Spinal cord (tissue), 10 donors: ENCODE results near the gene FMNL3. TPM values are rescaled to one million over a fixed set of nuclear protein-coding genes. Genes with fewer than 3 reads are reported as not detected.

Source experiments
- DNase-seq, 6 donors: peaks; one replicate each; pipeline versions ENCODE4 v3.0.0 to v3.0.0-alpha.2; 2013 to 2015; ENCODE audit warnings: low spot score in 6 of 6, low read depth in 4 of 6
- H3K27ac ChIP-seq: one replicate; pipeline ENCODE4 v1.5.1; 2013; ENCODE audit warnings: low read depth, low read length, control low read depth
- H3K27me3 ChIP-seq: one replicate; pipeline ENCODE4 v1.6.1; 2013; ENCODE audit warnings: low read length; ENCODE audit not compliant: control insufficient read depth, insufficient read depth
- H3K36me3 ChIP-seq: one replicate; pipeline ENCODE4 v1.6.1; 2013; ENCODE audit warnings: low read length; ENCODE audit not compliant: control insufficient read depth, insufficient read depth
- H3K4me1 ChIP-seq: one replicate; pipeline ENCODE4 v1.6.1; 2013; ENCODE audit warnings: low read length; ENCODE audit not compliant: control insufficient read depth, insufficient read depth
- H3K4me3 ChIP-seq: one replicate; pipeline ENCODE4 v1.5.1; 2013; ENCODE audit warnings: low read depth, low read length, control low read depth
- H3K9me3 ChIP-seq: one replicate; pipeline ENCODE4 v1.6.1; 2013; ENCODE audit warnings: low read length; ENCODE audit not compliant: control insufficient read depth, insufficient read depth
- WGBS: methylation state at CpG from one replicate; pipeline ENCODE4 v1.1.5; 2013; ENCODE audit warnings: missing lambda C conversion rate; ENCODE audit not compliant: insufficient coverage; 5-methylcytosine and 5-hydroxymethylcytosine counted together
- polyA plus RNA-seq, 2 donors: library from polyadenylated mRNA; unstranded; fragments of 120-200 nt; gene quantifications; one replicate each; pipeline ENCODE4 v1.2.1, GENCODE V29; 2013; ENCODE audit not compliant: insufficient read length in 2 of 2
- total RNA-seq, 2 donors: library from RNA; depleted of rRNA in 1 of 2; stranded (reverse); fragments of 120-200 nt in 1 of 2; fragments of >200 nt in 1 of 2; gene quantifications; one replicate each; pipeline versions ENCODE4 v1.2.3 to v1.2.4, GENCODE V29; 2013 to 2014
- donor health status: healthy.

FMNL3 gene
- total and polyA plus RNA-seq, 4 donors: 21.7 to 34.3 (median 24.1) TPM

DNA sequence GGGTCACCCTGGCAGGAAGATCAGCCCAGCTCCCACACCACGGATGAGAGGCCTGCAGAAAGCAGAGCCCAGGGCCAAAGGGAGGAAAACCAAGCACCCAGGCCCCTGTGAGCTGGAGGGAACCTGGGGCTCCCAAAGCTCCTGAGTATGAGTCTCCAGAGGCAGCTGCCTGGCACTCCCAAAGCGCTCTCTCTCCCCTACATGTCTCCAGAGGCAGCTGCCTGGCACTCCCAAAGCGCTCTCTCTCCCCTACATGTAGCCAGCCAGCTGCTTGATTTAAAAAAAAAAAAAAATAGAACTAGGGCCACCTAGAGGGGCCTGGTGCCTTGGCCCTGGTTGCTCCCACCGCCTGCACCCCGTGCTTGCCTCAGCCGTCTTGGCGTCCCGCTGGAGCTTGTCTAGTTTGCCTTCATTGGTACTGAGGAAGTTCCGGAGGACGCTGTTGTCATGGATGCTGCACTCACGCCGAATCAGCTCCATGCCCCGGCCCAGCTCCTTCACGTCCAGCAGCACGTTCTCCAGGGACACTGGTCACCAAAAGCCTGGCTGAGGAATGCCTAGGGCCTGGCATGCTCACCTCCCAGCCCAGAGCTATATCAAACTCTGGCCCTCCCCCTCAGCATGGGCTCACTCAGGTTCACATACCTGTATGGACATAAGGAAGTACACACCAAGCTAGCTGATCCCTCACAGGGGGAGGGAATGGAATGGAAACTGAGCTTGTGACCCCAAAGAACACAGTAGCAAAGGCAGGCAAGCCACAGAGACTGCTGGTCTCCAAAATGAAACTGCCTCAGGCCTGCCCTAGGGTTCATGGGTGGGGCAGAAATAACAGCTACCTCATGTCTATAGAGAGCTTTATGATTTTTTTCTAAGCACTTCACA lies 59.1 kb downstream of the FMNL3 start:
- no peaks in the 10 kb centered on the region for H3K27me3 ChIP-seq
- peaks cover 40% of the 10 kb centered on the region for H3K4me1 ChIP-seq
- DNase-seq: no peak
- H3K36me3 ChIP-seq: peaks cover 91% of the 10 kb centered on the region
- no peak overlapping the region for H3K27ac ChIP-seq
- H3K4me3 ChIP-seq: no peak overlapping the region
- 78% methylated on average over 14 of the region's 15 CpGs for WGBS
- H3K9me3 ChIP-seq: no peaks in the 10 kb centered on the region

DNA sequence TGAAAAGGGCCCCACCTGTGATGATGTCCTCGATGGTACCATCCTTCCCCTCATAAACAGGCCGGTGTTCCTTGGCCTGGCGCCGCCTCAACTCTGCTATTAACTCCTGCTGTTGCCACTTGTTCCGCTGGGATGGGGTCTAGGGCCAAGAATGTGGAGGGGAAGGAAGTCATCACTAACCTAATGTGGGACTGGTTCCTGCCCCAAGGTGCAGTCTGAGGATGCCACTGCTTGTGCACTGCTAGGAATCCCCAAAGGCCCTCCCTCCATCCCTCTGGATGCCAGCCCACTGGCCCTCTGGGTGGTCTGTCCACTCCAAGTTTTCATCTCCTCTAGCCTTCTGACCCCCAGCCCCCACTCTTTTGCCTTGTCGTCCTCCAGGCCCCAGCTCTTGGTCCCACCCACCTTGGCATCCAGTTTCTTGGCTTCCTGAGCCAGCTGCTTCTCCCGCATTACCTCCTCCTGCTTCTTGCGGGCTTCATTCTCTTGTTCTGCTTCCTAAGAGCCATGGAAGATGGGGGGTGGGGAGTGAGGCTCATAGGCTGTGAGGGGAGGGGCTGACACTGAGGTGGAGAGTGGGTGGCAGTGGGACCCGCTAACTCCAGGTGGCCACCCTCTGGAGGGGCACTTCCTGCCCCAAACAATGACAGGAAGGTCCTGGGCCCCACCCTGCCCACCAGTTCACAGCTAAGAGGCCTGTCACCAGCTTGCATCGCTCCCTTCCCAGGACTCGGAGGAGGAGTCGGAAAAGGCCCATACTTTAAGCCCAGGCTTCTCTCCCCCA lies 60.1 kb downstream of the FMNL3 start:
- DNase-seq: no peak
- Histone ChIP-seq H3K4me3 (no peak overlapping the region), H3K9me3 (no peaks in the 10 kb centered on the region), H3K36me3 (peaks cover 93% of the 10 kb centered on the region), H3K27me3 (no peaks in the 10 kb centered on the region), H3K27ac (no peak overlapping the region), H3K4me1 (peaks cover 40% of the 10 kb centered on the region)
- 68% methylated on average over 6 of the region's 12 CpGs for WGBS

DNA sequence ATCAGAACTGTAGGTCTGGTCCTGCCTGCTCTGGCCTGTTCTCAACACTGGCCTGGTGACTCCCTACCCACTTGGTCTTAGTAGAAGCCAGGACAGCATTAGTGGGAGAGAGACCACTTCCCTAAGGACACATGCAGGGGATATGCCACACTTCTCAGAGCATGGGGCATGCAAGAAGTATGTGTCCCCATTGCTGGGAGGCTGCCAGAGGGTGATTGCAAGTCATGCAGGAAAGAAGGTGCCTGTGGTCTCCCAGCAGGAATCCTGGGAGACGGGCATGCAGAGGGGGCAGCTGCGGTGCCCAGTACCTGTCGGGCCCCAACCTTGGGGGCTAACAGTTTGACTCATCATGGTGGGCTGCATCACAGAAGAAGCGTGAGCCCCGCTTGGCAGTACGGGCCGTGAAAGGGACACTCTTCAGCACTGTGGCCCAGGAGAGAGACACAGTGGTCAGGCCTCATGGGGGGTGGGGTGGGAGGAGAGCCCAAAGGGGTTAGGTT lies 60.8 kb downstream of the FMNL3 start:
- 93% methylated on average over 7 of the region's 7 CpGs for WGBS
- Histone ChIP-seq H3K4me1 (peaks cover 36% of the 10 kb centered on the region), H3K4me3 (no peak overlapping the region), H3K27me3 (no peaks in the 10 kb centered on the region), H3K27ac (no peak overlapping the region), H3K36me3 (peaks cover 95% of the 10 kb centered on the region), H3K9me3 (no peaks in the 10 kb centered on the region)
- DNase-seq: no peak

DNA sequence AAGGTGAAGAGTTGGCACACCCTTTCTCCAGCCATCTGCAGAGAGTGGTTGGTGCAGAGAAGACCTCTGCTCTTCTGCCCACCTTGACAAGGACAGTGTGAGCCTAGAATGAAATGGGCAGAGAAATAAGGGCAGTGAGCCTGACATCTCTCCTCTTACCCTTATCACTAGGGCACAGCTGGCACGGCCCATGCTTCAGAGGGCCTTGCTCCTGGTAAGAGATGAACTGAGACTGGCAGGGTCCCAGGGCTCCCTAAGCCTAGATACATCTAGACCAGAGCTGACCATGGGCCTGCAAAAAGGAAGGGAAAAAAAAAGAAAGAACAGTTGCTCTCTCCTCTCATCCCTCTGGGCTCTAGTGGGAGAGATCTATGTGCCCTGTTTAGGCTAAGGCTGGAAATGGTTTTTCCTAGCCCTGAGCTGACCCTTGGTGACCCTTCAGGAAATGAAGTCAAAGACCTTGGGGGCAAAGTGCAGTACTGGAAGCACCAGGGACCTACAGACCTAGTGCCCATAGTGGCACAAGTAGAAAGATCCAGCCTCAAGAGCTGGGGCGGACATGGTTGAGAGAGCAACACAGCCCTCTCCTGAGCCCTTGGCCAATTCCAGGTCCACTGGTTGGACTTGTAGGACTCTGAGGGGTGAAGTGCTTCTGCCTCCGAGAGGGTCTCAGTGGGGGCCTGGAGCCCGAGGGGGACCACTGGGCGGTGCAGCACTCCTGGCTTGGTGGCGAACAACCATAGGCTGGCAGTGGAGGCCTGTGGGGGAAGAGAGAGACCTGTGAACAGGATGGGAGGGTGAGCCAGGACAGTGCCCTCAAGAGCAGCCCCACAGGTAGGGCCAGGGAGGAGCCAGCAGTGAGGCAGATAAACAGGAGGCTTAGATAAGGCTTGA lies 61.8 kb downstream of the FMNL3 start:
- H3K27ac ChIP-seq: no peak overlapping the region
- no peak for DNase-seq
- H3K27me3 ChIP-seq: no peaks in the 10 kb centered on the region
- no peaks in the 10 kb centered on the region for H3K9me3 ChIP-seq
- H3K4me1 ChIP-seq: peaks cover 36% of the 10 kb centered on the region
- H3K4me3 ChIP-seq: no peak overlapping the region
- 96% methylated on average over 5 of the region's 6 CpGs for whole genome bisulfite sequencing
- H3K36me3 ChIP-seq: peaks cover 87% of the 10 kb centered on the region

DNA sequence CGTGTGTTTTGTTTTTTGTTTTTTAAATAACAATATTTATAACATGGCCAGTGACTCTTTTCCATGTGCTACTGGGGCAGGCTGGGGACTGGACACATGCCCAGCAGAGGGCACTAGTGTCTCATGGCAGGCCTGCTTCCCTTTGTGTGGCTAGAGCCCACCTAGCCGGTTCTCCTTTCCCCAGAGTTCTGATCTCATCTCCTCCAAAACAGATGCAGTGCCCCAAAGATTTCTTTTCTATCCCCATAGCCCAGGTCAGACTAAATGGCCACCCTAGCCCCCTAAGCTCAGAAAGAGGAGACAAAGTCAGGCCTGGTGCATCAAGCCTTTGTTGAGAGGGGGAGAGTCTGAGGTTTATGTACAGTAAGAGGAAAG lies 62.6 kb downstream of the FMNL3 start:
- peak in 4 of 6 donors; percentile 61 to 89 (median 75) for DNase-seq
- Histone ChIP-seq H3K4me1 (peaks cover 35% of the 10 kb centered on the region), H3K27me3 (no peaks in the 10 kb centered on the region), H3K4me3 (no peak overlapping the region), H3K36me3 (peaks cover 80% of the 10 kb centered on the region), H3K9me3 (no peaks in the 10 kb centered on the region), H3K27ac (no peak overlapping the region)
- WGBS: 0% methylated on average over 1 of the region's 2 CpGs

DNA sequence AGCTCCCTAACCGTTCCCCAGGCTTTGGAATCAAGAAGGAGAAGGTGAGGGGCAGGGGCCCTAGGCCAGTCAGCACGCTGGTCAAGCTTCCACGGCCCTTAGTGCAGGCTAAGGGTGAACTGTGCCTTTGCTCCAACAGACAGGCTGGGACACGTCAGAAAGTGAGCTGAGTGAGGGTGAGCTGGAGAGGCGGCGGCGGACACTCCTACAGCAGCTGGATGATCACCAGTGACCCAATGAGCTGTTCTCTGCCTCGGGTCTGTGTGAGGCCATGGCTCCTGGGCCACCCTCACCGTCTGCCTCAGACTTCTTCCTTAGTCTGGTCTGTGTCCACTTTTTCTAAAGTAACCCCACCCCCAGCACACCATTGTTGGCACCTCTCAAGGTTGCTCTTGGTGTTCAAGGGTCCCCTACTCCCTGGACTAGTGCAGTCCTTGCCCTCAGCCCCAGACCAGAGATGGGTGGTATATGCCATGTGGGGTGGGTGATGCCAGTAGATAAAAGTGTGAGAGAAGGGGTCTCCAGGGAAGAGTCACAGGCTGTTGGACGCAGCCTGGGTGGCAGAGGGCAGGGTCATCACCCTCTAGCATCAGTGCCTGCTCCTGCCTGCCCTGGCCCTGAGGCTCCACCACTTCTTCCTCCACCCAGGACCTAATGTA lies 63.1 kb downstream of the FMNL3 start:
- WGBS: 86% methylated on average over 9 of the region's 10 CpGs

DNA sequence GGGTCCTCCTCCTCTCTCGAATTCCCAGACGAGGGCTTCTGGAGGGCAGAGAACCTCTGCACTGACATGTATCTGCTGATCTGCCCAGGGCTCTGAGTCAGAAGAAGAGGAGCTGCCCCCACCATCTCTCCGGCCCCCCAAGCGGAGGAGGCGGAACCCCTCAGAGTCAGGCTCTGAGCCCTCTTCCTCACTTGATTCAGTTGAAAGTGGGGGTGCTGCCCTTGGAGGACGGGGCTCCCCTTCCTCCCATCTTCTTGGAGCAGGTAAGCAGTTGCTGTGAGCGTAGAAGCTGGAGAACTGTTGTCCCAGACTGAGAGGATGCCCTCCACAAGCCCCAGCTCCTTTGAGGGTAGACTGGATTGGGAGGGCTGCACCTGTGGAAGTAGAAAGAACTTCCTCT lies 64.1 kb downstream of the FMNL3 start:
- no peaks in the 10 kb centered on the region for H3K27me3 ChIP-seq
- no peak overlapping the region for H3K27ac ChIP-seq
- no peak overlapping the region for H3K4me3 ChIP-seq
- peaks cover 66% of the 10 kb centered on the region for H3K36me3 ChIP-seq
- DNase-seq: no peak
- 92% methylated on average over 4 of the region's 7 CpGs for WGBS
- no peaks in the 10 kb centered on the region for H3K9me3 ChIP-seq
- peaks cover 26% of the 10 kb centered on the region for H3K4me1 ChIP-seq

More for the DNA sequence above, 63.1 kb downstream of the FMNL3 start:
- Histone ChIP-seq H3K4me1 (peaks cover 33% of the 10 kb centered on the region), H3K36me3 (peaks cover 75% of the 10 kb centered on the region), H3K4me3 (no peak overlapping the region), H3K27ac (no peak overlapping the region), H3K9me3 (no peaks in the 10 kb centered on the region), H3K27me3 (no peaks in the 10 kb centered on the region)
- no peak for DNase-seq

DNA sequence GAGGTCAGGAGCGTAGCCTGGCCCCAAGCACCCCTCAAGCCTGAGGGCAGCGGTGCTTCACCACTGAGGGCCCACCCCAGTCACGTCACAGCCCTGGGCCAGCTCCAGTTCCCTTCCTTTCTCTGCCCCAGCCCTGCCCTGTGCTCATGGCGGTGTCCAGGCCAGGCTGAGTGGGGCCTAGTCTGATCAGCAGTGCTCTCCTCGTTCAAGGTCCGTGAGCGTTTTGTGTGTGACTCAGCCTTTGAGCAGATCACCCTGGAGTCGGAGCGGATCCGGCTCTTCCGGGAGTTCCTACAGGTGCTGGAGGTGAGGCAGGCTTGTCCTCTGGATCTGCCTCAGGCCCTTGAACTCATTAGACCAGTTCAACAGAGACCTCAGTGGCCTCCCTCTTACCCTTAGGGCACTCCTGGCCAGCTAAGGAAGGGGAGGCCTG lies 64.8 kb downstream of the FMNL3 start:
- Histone ChIP-seq H3K27me3 (no peaks in the 10 kb centered on the region), H3K27ac (no peak overlapping the region), H3K4me1 (peaks cover 23% of the 10 kb centered on the region), H3K9me3 (no peaks in the 10 kb centered on the region), H3K36me3 (peaks cover 61% of the 10 kb centered on the region), H3K4me3 (no peak overlapping the region)
- DNase-seq: no peak
- 88% methylated on average over 7 of the region's 11 CpGs for WGBS
